Measurements from ENCODE around the gene COASY. TPM values are rescaled to one million over a fixed set of nuclear protein-coding genes. Genes with fewer than 3 reads are reported as not detected.

The COASY gene
- total RNA-seq, 6 experiments from 2014 or later: 48.1 to 70.5 (median 60.9) TPM

- intact Hi-C loops (cut with DNase I): no loop called here
- no peak for TF ChIP-seq POLR2A (IDR thresholded peaks at IDR 0.05)
- TF ChIP-seq, protein P1, sequence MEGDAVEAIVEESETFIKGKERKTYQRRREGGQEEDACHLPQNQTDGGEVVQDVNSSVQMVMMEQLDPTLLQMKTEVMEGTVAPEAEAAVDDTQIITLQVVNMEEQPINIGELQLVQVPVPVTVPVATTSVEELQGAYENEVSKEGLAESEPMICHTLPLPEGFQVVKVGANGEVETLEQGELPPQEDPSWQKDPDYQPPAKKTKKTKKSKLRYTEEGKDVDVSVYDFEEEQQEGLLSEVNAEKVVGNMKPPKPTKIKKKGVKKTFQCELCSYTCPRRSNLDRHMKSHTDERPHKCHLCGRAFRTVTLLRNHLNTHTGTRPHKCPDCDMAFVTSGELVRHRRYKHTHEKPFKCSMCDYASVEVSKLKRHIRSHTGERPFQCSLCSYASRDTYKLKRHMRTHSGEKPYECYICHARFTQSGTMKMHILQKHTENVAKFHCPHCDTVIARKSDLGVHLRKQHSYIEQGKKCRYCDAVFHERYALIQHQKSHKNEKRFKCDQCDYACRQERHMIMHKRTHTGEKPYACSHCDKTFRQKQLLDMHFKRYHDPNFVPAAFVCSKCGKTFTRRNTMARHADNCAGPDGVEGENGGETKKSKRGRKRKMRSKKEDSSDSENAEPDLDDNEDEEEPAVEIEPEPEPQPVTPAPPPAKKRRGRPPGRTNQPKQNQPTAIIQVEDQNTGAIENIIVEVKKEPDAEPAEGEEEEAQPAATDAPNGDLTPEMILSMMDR (IDR thresholded peaks at IDR 0.05): no peak
- Histone ChIP-seq H3K9me3 (no peaks in the 10 kb centered on the region), H3K4me1 (peaks cover 0 to 40% (median 18%) of the 10 kb centered on the region in 4 donors), H3K27ac (peak overlapping the region; percentile 89 to 100 (median 92)), H3K4me3 (peak overlapping the region; percentile 44 to 69 (median 64)), H3K27me3 (no peaks in the 10 kb centered on the region), H3K36me3 (peaks cover 0 to 11% (median 2%) of the 10 kb centered on the region in 4 donors)
- WGBS (ENCODE audit: insufficient coverage, low coverage, low lambda C conversion rate, missing lambda C conversion rate): 26% methylated on average over 20 of the region's 26 CpGs
- ATAC-seq (no peak), DNase-seq (peak in 1 of 3 donors; percentile 52)
These were observed 26.5 kb upstream of the COASY start for GRCh38 chr17:42535155-42536047.

GRCh38 chr17:42536048-42536371, 25.9 kb upstream of the COASY start, which contains the start of gene NAGLU:
NAGLU (plus strand) TSS chr17:42536241; CDS start chr17:42536273, 32 bp downstream.
- Histone ChIP-seq H3K36me3 (peaks cover 0 to 11% (median 2%) of the 10 kb centered on the region in 4 donors), H3K27me3 (no peaks in the 10 kb centered on the region), H3K9me3 (no peaks in the 10 kb centered on the region), H3K27ac (peak within 1 kb of the TSS; percentile 89 to 100 (median 92)), H3K4me3 (peak within 1 kb of the TSS; percentile 44 to 69 (median 64)), H3K4me1 (peaks cover 0 to 36% (median 17%) of the 10 kb centered on the region in 4 donors)
- peak; percentile 98 to 99 (median 99) for DNase-seq
- TF ChIP-seq POLR2A (IDR thresholded peaks at IDR 0.05): no peak
- TF ChIP-seq, protein P1 (IDR thresholded peaks at IDR 0.05): no peak
- intact Hi-C loops (cut with DNase I): no loop called here
- WGBS (ENCODE audit: insufficient coverage, low coverage, low lambda C conversion rate, missing lambda C conversion rate): 0% methylated on average over 10 of the region's 40 CpGs
- peak; percentile 73 to 84 (median 80) for ATAC-seq

DNA sequence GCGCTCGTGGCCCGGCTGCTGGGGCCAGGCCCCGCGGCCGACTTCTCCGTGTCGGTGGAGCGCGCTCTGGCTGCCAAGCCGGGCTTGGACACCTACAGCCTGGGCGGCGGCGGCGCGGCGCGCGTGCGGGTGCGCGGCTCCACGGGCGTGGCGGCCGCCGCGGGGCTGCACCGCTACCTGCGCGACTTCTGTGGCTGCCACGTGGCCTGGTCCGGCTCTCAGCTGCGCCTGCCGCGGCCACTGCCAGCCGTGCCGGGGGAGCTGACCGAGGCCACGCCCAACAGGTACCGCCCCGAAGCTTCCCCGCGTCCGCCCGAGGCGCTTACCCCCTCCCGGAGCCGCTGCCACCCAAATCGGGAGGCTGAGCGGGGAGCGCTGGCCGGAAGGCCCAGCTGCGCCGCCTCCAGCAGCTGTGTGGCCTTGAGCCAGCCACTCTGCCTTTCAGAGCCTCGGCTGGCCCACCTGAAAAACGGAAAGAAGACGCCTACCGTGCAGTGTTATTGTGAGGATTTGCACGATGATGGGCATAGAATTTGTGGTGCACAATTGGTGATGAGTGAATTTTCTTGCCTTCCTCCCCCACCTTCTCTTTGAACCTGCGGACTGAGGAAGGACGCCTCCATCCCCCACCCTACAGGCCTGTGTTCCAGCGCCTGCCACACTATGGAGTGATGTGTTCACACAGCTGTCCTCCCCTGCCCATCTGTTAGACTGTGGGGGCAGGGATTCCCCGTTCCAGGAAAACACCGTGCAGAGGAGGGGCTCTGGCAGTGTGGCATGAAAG, 25.4 kb upstream of the COASY start:
- H3K4me3 ChIP-seq: peak overlapping the region; percentile 44 to 69 (median 64)
- intact Hi-C loops (cut with DNase I): no loop called here
- DNase-seq: peak; percentile 94 to 95 (median 94)
- H3K36me3 ChIP-seq: peaks cover 0 to 11% (median 2%) of the 10 kb centered on the region in 4 donors
- H3K9me3 ChIP-seq: no peaks in the 10 kb centered on the region
- H3K27me3 ChIP-seq: no peaks in the 10 kb centered on the region
- ATAC-seq: peak; percentile 66 to 85 (median 78)
- H3K27ac ChIP-seq: peak overlapping the region; percentile 89 to 100 (median 92)
- peak; percentile 92 for TF ChIP-seq POLR2A (IDR thresholded peaks at IDR 0.05)
- TF ChIP-seq, protein P1 (IDR thresholded peaks at IDR 0.05): peak in 1 of 4 donors; percentile 2
- WGBS (ENCODE audit: insufficient coverage, low coverage, low lambda C conversion rate, missing lambda C conversion rate): 5% methylated on average over 4 of the region's 65 CpGs
- H3K4me1 ChIP-seq: peaks cover 0 to 35% (median 15%) of the 10 kb centered on the region in 4 donors

DNA sequence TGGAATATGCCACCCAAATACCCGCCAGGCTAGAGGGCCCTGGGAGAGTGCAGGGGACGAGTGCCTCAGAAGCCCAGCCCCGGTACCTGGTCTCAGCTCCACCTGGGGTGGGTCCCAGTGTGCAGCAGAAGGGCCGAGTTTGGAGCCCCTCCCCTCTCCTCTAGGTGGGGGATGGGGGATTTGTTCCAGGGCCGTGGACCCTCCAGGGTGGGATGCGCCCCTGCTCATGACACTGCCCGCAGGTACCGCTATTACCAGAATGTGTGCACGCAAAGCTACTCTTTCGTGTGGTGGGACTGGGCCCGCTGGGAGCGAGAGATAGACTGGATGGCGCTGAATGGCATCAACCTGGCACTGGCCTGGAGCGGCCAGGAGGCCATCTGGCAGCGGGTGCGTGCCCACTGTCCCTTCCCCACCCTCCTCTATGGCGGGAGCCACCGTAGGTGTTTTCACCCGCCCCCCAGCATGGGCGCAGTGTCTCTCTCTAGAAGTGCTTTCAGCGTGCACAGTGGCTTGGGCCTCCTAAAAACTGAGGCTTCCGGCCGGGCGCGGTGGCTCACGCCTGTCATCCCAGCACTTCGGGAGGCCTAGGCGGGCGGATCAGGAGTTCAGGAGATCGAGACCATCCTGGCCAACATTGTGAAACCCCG, 24.7 kb upstream of the COASY start:
- ATAC-seq: peak in 1 of 4 donors; percentile 0

More for the DNA sequence above, 24.7 kb upstream of the COASY start:
- H3K4me1 ChIP-seq: peaks cover 0 to 39% (median 14%) of the 10 kb centered on the region in 4 donors
- H3K27me3 ChIP-seq: no peaks in the 10 kb centered on the region
- no peaks in the 10 kb centered on the region for H3K9me3 ChIP-seq
- peak overlapping the region; percentile 89 to 100 (median 92) for H3K27ac ChIP-seq
- peak in 1 of 3 donors; percentile 60 for DNase-seq
- peak overlapping the region; percentile 44 to 69 (median 64) for H3K4me3 ChIP-seq
- intact Hi-C loops (cut with DNase I): no loop called here
- TF ChIP-seq POLR2A (IDR thresholded peaks at IDR 0.05): no peak
- TF ChIP-seq, protein P1 (IDR thresholded peaks at IDR 0.05): no peak
- peaks cover 0 to 16% (median 2%) of the 10 kb centered on the region in 4 donors for H3K36me3 ChIP-seq
- 67% methylated on average over 3 of the region's 31 CpGs for whole genome bisulfite sequencing (ENCODE audit: insufficient coverage, low coverage, low lambda C conversion rate, missing lambda C conversion rate)

Measured in right lobe of liver (tissue), 6 donors.